A549 (cell line): ENCODE measurements around the gene COQ4. TPM values are rescaled to one million over a fixed set of nuclear protein-coding genes. Genes with fewer than 3 reads are reported as not detected.

Experiments used
- ATAC-seq, 2 experiments: fragments of 200-7000 bp in 1 of 2; fragments of >200 bp in 1 of 2; cut with Nextera tagmentation in 1 of 2; cut with Tn5 transposase in 1 of 2; 3 replicates each; pipeline versions ENCODE4 v1.8.0 to v1.9.1; 2018 to 2020; ENCODE audit warnings: mild to moderate bottlenecking in 1 of 2, moderate library complexity in 1 of 2
- CTCF ChIA-PET: fragments of 300-600 bp; sonication (Branson Sonifier 250); formaldehyde crosslinking; extraction: SDS; loops from one replicate; lab custom pipeline; 2021; ENCODE audit warnings: antibody characterized with exemption, inconsistent platforms; lab: Yijun Ruan, JAX
- POLR2A ChIA-PET: fragments of 350-600 bp; formaldehyde crosslinking; extraction: SDS; loops from one replicate; lab custom pipeline; 2021; ENCODE audit warnings: antibody characterized with exemption, inconsistent platforms; lab: Yijun Ruan, JAX
- DNase-seq, 2 experiments: peaks; one replicate each; pipeline versions ENCODE4 v3.0.0 to v3.0.0-alpha.2; 2011 to 2016; ENCODE audit warnings: low read depth in 1 of 2, low spot score in 1 of 2
- FAIRE-seq: peaks from 2 replicates; lab custom pipeline; 2011; peaks lifted over from hg19 to GRCh38; lab: Jason Lieb, UNC
- H3K27ac ChIP-seq, 2 experiments: fragments of >200 bp; sonication (Bioruptor Twin); formaldehyde crosslinking; 3 replicates each; pipeline ENCODE4 v1.5.1; 2016 to 2017
- H3K4me1 ChIP-seq: fragments of >200 bp; sonication (Bioruptor Twin); formaldehyde crosslinking; 3 replicates; pipeline ENCODE4 v1.6.1; 2016
- H3K4me2 ChIP-seq: fragments of >200 bp; sonication (Bioruptor Twin); formaldehyde crosslinking; 3 replicates; pipeline ENCODE4 v1.6.1; 2016
- H3K4me3 ChIP-seq: fragments of >200 bp; sonication (Bioruptor Twin); formaldehyde crosslinking; 3 replicates; pipeline ENCODE4 v1.5.1; 2016
- H3K9me3 ChIP-seq: fragments of >200 bp; sonication (Bioruptor Twin); formaldehyde crosslinking; 3 replicates; pipeline ENCODE4 v1.6.1; 2016
- CHD2 ChIP-seq: fragments of 150-350 bp; IDR thresholded peaks from 2 replicates; pipeline ENCODE4 v1.6.1; 2014; ENCODE audit warnings: low read length; ENCODE audit not compliant: partially characterized antibody
- EHF ChIP-seq: fragments of 250-450 bp; sonication (Bioruptor Pico); IDR thresholded peaks from 2 replicates; pipeline ENCODE4 v1.5.0; 2020; ENCODE audit warnings: mild to moderate bottlenecking
- FOSB ChIP-seq: fragments of 250-450 bp; sonication (Bioruptor Pico); IDR thresholded peaks from 2 replicates; pipeline ENCODE4 v1.5.0; 2020; ENCODE audit warnings: mild to moderate bottlenecking, moderate library complexity
- FOXS1 ChIP-seq: fragments of 250-450 bp; sonication (Bioruptor Pico); IDR thresholded peaks from 2 replicates; pipeline ENCODE4 v1.5.0; 2020; ENCODE audit warnings: mild to moderate bottlenecking, moderate library complexity
- GATA3 ChIP-seq: IDR thresholded peaks from 2 replicates; pipeline ENCODE4 v1.6.1; 2012; ENCODE audit warnings: borderline replicate concordance
- KDM1A ChIP-seq: fragments of 200-600 bp; sonication (generic); IDR thresholded peaks from 2 replicates; pipeline ENCODE4 v1.6.1; 2016; ENCODE audit warnings: low read depth, mild to moderate bottlenecking
- RCOR1 ChIP-seq: fragments of 150-350 bp; IDR thresholded peaks from 2 replicates; pipeline ENCODE4 v1.6.1; 2014; ENCODE audit warnings: antibody characterized with exemption, low read length, low read depth
- RFX5 ChIP-seq: fragments of 450-650 bp; IDR thresholded peaks from 2 replicates; pipeline ENCODE4 v1.7.1; 2014; ENCODE audit warnings: antibody characterized with exemption, mild to moderate bottlenecking, moderate library complexity
- RNF2 ChIP-seq: fragments of 200-600 bp; sonication (generic); IDR thresholded peaks from 2 replicates; pipeline ENCODE4 v1.6.1; 2016; ENCODE audit warnings: low read depth, mild to moderate bottlenecking, antibody characterized with exemption, moderate library complexity, borderline replicate concordance
- TP53 ChIP-seq: fragments of 250-450 bp; sonication (Bioruptor Pico); IDR thresholded peaks from 2 replicates; pipeline ENCODE4 v1.5.0; 2021; ENCODE audit warnings: mild to moderate bottlenecking, moderate library complexity
- WGBS: methylation state at CpG from one replicate; pipeline ENCODE4 v1.1.6; 2017; ENCODE audit errors: missing lambda C conversion rate; 5-methylcytosine and 5-hydroxymethylcytosine counted together
- polyA plus RNA-seq, 4 experiments: library from polyadenylated mRNA; depleted of rRNA in 3 of 4; stranded (reverse); fragments of >200 nt; fragmentation: RNase III in 1 of 4; extraction: RNeasy Plus Mini Kit Qiagen cat#74134 plus additional on column Dnase treatment in 1 of 4; gene quantifications; 2 replicates in 3 of 4; 3 replicates in 1 of 4; pipeline ENCODE4 v1.2.3, GENCODE V29; 2011 to 2017
- TF ChIP-seq, protein P1 (sequence below): fragments of 150-350 bp; IDR thresholded peaks from 2 replicates; pipeline ENCODE4 v1.6.1; 2014; ENCODE audit warnings: low read depth, mild to moderate bottlenecking, low read length
- TF ChIP-seq, protein P2 (sequence below): fragments of 250-450 bp; sonication (Bioruptor Pico); IDR thresholded peaks from 2 replicates; pipeline ENCODE4 v1.5.0; 2020; ENCODE audit warnings: low read depth, mild to moderate bottlenecking, moderate library complexity
- TF ChIP-seq, protein P3 (sequence below): fragments of >200 bp; sonication (Bioruptor Twin); formaldehyde crosslinking; IDR thresholded peaks from 3 replicates; pipeline ENCODE4 v1.6.1; 2016
- TF ChIP-seq, protein P4 (sequence below): fragments of 250-450 bp; sonication (Bioruptor Pico); IDR thresholded peaks from 2 replicates; pipeline ENCODE4 v1.5.0; 2021; ENCODE audit warnings: mild to moderate bottlenecking, moderate library complexity, borderline replicate concordance
- TF ChIP-seq, protein P5 (sequence below): IDR thresholded peaks from 2 replicates; pipeline ENCODE4 v1.6.1; 2012
- TF ChIP-seq, protein P6 (sequence below): fragments of 450-650 bp; IDR thresholded peaks from 2 replicates; pipeline ENCODE4 v1.6.1; 2014; ENCODE audit warnings: antibody characterized with exemption

The COQ4 gene
- polyA plus RNA-seq, 2 of the 4 experiments (the other 2 are of a cell fraction), result 32.5 to 41.3 TPM

DNA sequence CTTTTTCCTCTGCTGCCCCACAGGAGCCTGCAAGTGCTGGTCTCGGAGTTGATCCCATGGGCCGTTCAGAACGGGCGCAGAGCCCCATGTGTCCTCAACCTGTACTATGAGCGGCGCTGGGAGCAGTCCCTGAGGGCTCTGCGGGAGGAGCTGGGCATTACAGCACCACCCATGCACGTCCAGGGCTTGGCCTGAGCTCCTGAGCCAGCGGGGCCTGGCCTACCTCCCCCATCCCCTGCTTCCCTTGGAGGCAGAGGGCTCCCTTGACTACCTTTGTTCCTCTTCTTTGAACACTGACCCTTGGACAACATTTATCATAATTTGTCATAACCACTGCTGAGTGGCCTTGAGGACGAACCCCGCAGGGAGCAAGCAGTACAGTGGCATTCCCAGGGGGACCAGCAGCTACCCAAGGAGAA lies 10.8 kb downstream of the COQ4 start:
- POLR2A ChIA-PET, result interaction anchor here (1.1 kb wide), 1 partner anchor 8 kb away, joined by 3 read pairs; no protein-coding TSS in a partner anchor
- no peak for ATAC-seq
- H3K9me3 ChIP-seq, result no peaks in the 10 kb centered on the region
- TF ChIP-seq EHF (CRISPR knock-in tag) (no peak), FOXS1 (CRISPR knock-in tag) (no peak)
- TF ChIP-seq, protein P1, sequence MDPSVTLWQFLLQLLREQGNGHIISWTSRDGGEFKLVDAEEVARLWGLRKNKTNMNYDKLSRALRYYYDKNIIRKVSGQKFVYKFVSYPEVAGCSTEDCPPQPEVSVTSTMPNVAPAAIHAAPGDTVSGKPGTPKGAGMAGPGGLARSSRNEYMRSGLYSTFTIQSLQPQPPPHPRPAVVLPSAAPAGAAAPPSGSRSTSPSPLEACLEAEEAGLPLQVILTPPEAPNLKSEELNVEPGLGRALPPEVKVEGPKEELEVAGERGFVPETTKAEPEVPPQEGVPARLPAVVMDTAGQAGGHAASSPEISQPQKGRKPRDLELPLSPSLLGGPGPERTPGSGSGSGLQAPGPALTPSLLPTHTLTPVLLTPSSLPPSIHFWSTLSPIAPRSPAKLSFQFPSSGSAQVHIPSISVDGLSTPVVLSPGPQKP, result no peak
- TF ChIP-seq, all 56 proteins: peak for 0
- H3K27ac ChIP-seq, result no peak overlapping the region
- FAIRE-seq, result no peak
- DNase-seq, result no peak
- H3K4me1 ChIP-seq, result peaks cover 5% of the 10 kb centered on the region; the same call in 1 of the 3 replicates
- CTCF ChIA-PET, result interaction anchor here (0.6 to 6.6 kb wide), 5 partner anchors 8 to 1589 kb away, joined by 3 to 40 read pairs (median 7); no protein-coding TSS in a partner anchor
- 93% methylated on average over 11 of the region's 11 CpGs for whole genome bisulfite sequencing
- no peak overlapping the region for H3K4me2 ChIP-seq
- H3K4me3 ChIP-seq, result no peak overlapping the region

DNA sequence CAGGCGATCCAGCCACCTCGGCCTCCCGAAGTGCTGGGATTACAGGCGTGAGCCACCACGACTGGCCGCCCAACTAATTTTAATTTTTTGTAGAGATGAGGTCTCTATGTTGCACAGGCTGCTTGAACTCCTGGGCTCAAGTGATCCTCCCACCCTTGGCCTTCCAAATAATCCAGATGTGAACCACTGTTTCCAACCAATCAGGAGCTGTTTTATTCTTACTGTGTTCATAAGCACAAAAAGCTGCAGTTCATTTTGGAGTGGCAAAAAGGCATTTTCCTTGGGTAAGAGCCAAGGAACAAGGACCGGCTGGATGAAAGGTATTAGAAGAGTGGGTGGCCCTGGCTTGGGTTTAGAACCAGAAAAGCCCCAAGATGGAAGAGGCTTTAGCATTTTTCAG lies 12.5 kb downstream of the COQ4 start:
- Histone ChIP-seq H3K9me3 (no peaks in the 10 kb centered on the region), H3K4me2 (no peak overlapping the region), H3K4me1 (0 out of 3 replicates have a peak, but pooled peaks cover 4% of the 10 kb centered on the region), H3K4me3 (no peak overlapping the region), H3K27ac (no peak overlapping the region)
- ATAC-seq (no peak), FAIRE-seq (no peak), DNase-seq (no peak)
- TF ChIP-seq CHD2, result no peak
- TF ChIP-seq KDM1A, result no peak
- TF ChIP-seq TP53, result no peak
- TF ChIP-seq, protein P2, sequence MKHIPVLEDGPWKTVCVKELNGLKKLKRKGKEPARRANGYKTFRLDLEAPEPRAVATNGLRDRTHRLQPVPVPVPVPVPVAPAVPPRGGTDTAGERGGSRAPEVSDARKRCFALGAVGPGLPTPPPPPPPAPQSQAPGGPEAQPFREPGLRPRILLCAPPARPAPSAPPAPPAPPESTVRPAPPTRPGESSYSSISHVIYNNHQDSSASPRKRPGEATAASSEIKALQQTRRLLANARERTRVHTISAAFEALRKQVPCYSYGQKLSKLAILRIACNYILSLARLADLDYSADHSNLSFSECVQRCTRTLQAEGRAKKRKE (CRISPR knock-in tag), result no peak
- TF ChIP-seq, protein P3, sequence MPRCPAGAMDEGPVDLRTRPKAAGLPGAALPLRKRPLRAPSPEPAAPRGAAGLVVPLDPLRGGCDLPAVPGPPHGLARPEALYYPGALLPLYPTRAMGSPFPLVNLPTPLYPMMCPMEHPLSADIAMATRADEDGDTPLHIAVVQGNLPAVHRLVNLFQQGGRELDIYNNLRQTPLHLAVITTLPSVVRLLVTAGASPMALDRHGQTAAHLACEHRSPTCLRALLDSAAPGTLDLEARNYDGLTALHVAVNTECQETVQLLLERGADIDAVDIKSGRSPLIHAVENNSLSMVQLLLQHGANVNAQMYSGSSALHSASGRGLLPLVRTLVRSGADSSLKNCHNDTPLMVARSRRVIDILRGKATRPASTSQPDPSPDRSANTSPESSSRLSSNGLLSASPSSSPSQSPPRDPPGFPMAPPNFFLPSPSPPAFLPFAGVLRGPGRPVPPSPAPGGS, result no peak
- 94% methylated on average over 7 of the region's 7 CpGs for WGBS
- CTCF ChIA-PET, result interaction anchor here (0.6 to 6.6 kb wide), 7 partner anchors 10 to 84 kb away, joined by 3 to 40 read pairs (median 3); no protein-coding TSS in a partner anchor
- POLR2A ChIA-PET, result no interaction called here

DNA sequence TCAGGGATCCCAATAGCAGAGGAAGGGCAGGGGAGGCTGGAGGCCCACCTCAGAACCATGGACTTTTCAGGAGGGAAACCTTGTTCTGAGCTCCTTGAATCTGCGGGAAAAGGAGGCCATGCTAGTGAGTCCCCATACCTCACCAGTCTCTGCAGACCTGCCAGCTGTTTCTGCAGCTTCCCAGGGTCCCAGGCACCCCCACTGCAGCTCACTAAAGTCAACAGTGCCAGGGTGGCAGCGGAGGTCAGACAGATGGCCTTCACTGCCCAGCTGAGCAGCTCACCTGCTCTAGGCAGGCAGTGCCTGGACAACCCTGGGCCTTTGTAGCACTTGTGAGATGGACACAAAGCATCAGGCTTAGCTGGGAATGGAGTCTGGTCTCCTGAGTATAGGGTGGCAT lies 13.3 kb downstream of the COQ4 start:
- ATAC-seq, result no peak
- POLR2A ChIA-PET, result interaction anchor here (1.0 kb wide), 1 partner anchor 36 kb away, joined by 3 read pairs; no protein-coding TSS in a partner anchor
- TF ChIP-seq RCOR1, result no peak
- TF ChIP-seq RFX5, result no peak
- TF ChIP-seq, protein P4, sequence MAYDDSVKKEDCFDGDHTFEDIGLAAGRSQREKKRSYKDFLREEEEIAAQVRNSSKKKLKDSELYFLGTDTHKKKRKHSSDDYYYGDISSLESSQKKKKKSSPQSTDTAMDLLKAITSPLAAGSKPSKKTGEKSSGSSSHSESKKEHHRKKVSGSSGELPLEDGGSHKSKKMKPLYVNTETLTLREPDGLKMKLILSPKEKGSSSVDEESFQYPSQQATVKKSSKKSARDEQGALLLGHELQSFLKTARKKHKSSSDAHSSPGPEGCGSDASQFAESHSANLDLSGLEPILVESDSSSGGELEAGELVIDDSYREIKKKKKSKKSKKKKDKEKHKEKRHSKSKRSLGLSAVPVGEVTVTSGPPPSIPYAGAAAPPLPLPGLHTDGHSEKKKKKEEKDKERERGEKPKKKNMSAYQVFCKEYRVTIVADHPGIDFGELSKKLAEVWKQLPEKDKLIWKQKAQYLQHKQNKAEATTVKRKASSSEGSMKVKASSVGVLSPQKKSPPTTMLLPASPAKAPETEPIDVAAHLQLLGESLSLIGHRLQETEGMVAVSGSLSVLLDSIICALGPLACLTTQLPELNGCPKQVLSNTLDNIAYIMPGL, result no peak
- TF ChIP-seq, protein P5, sequence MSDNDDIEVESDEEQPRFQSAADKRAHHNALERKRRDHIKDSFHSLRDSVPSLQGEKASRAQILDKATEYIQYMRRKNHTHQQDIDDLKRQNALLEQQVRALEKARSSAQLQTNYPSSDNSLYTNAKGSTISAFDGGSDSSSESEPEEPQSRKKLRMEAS, result no peak
- TF ChIP-seq, protein P1, result no peak
- TF ChIP-seq RNF2, result no peak
- no peak for TF ChIP-seq GATA3
- TF ChIP-seq, protein P6, sequence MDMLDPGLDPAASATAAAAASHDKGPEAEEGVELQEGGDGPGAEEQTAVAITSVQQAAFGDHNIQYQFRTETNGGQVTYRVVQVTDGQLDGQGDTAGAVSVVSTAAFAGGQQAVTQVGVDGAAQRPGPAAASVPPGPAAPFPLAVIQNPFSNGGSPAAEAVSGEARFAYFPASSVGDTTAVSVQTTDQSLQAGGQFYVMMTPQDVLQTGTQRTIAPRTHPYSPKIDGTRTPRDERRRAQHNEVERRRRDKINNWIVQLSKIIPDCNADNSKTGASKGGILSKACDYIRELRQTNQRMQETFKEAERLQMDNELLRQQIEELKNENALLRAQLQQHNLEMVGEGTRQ, result no peak
- no peak for TF ChIP-seq FOSB (CRISPR knock-in tag)
- TF ChIP-seq KDM1A, result no peak

More for the DNA sequence above, 13.3 kb downstream of the COQ4 start:
- WGBS, result 82% methylated on average over 2 of the region's 2 CpGs
- Histone ChIP-seq H3K4me2 (no peak overlapping the region), H3K4me3 (no peak overlapping the region), H3K9me3 (no peaks in the 10 kb centered on the region), H3K27ac (no peak overlapping the region), H3K4me1 (0 out of 3 replicates have a peak, but pooled peaks cover 4% of the 10 kb centered on the region)
- DNase-seq (no peak), FAIRE-seq (no peak)
- CTCF ChIA-PET, result interaction anchor here (1.1 to 6.6 kb wide), 7 partner anchors 10 to 47 kb away, joined by 3 to 40 read pairs (median 3); no protein-coding TSS in a partner anchor
